WTC11 (cell line): Measurements from ENCODE around the gene SKAP1. TPM values are rescaled to one million over a fixed set of nuclear protein-coding genes. Genes with fewer than 3 reads are reported as not detected.

Source experiments
- ATAC-seq: fragments of 200-7000 bp; cut with Tn5 transposase; 2 replicates; pipeline ENCODE4 v1.10.0; 2021; ENCODE audit warnings: mild to moderate bottlenecking, moderate library complexity
- CTCF ChIA-PET: fragments of 300-600 bp; sonication (Branson Sonifier 250); formaldehyde crosslinking; loops from one replicate; lab custom pipeline; 2021; ENCODE audit warnings: antibody characterized with exemption; lab: Charles Lee
- POLR2A ChIA-PET: fragments of 350-600 bp; sonication (Branson Sonifier 250); formaldehyde crosslinking; loops from one replicate; lab custom pipeline; 2021; ENCODE audit warnings: antibody characterized with exemption; lab: Charles Lee
- DNase-seq: peaks from one replicate; pipeline ENCODE4 v3.0.0; 2021; ENCODE audit warnings: low spot score
- H3K27ac Mint-ChIP-seq: 2 replicates; pipeline ENCODE4 v1.8.0; 2021; ENCODE audit warnings: mixed read lengths
- H3K27me3 Mint-ChIP-seq: 2 replicates; pipeline ENCODE4 v1.8.0; 2021; ENCODE audit warnings: low read depth, mild to moderate bottlenecking, moderate library complexity, mixed read lengths
- H3K36me3 Mint-ChIP-seq: 2 replicates; pipeline ENCODE4 v1.8.0; 2021; ENCODE audit warnings: mixed read lengths
- H3K4me1 Mint-ChIP-seq: 2 replicates; pipeline ENCODE4 v1.8.0; 2022; ENCODE audit warnings: mixed read lengths
- H3K4me3 Mint-ChIP-seq: 2 replicates; pipeline ENCODE4 v1.8.0; 2021; ENCODE audit warnings: mild to moderate bottlenecking, moderate library complexity, mixed read lengths
- H3K9me3 Mint-ChIP-seq: 2 replicates; pipeline ENCODE4 v1.8.0; 2021; ENCODE audit warnings: mixed read lengths
- CDX4 ChIP-seq: fragments of 250-450 bp; sonication (Bioruptor Pico); IDR thresholded peaks from 2 replicates; pipeline ENCODE4 v1.9.0; 2021; ENCODE audit warnings: moderate library complexity, mild to moderate bottlenecking, inconsistent platforms, borderline replicate concordance
- CREM ChIP-seq: sonication (generic); formaldehyde crosslinking; IDR thresholded peaks from 2 replicates; pipeline ENCODE4 v1.8.1; 2022; ENCODE audit warnings: mild to moderate bottlenecking, missing genetic modification reagents, moderate library complexity
- EMX1 ChIP-seq: fragments of 250-450 bp; sonication (Bioruptor Pico); IDR thresholded peaks from 2 replicates; pipeline ENCODE4 v1.8.0; 2021; ENCODE audit warnings: mild to moderate bottlenecking
- ESRRA ChIP-seq: sonication (generic); formaldehyde crosslinking; IDR thresholded peaks from 2 replicates; pipeline ENCODE4 v1.8.1; 2022; ENCODE audit warnings: mild to moderate bottlenecking, missing genetic modification reagents, borderline replicate concordance
- FOXP1 ChIP-seq: sonication (generic); formaldehyde crosslinking; IDR thresholded peaks from 2 replicates; pipeline ENCODE4 v1.8.0; 2022; ENCODE audit warnings: missing genetic modification reagents, mild to moderate bottlenecking, moderate library complexity, borderline replicate concordance
- OVOL2 ChIP-seq: fragments of 250-450 bp; sonication (Bioruptor Pico); IDR thresholded peaks from 2 replicates; pipeline ENCODE4 v1.9.0; 2021; ENCODE audit warnings: mild to moderate bottlenecking, borderline replicate concordance
- ZMAT4 ChIP-seq: fragments of 250-450 bp; sonication (Bioruptor Pico); IDR thresholded peaks from 2 replicates; pipeline ENCODE4 v1.9.0; 2021; ENCODE audit warnings: mild to moderate bottlenecking
- ZNF232 ChIP-seq: sonication (generic); formaldehyde crosslinking; IDR thresholded peaks from 2 replicates; pipeline ENCODE4 v1.8.0; 2022; ENCODE audit warnings: mild to moderate bottlenecking, missing genetic modification reagents
- ZNF416 ChIP-seq: fragments of 250-450 bp; sonication (Bioruptor Pico); IDR thresholded peaks from 2 replicates; pipeline ENCODE4 v1.9.0; 2021; ENCODE audit warnings: mild to moderate bottlenecking, inconsistent platforms
- total RNA-seq: library from RNA; stranded (reverse); gene quantifications from 3 replicates; pipeline ENCODE4 v1.2.3, GENCODE V29; 2021
- TF ChIP-seq, protein P1 (sequence below): sonication (generic); formaldehyde crosslinking; IDR thresholded peaks from 2 replicates; pipeline ENCODE4 v1.8.1; 2023; ENCODE audit warnings: mild to moderate bottlenecking, missing genetic modification reagents, borderline replicate concordance
- TF ChIP-seq, protein P2 (sequence below): sonication (generic); formaldehyde crosslinking; IDR thresholded peaks from 2 replicates; pipeline ENCODE4 v1.8.0; 2022; ENCODE audit warnings: mild to moderate bottlenecking, missing genetic modification reagents
- TF ChIP-seq, protein P3 (sequence below): sonication (generic); formaldehyde crosslinking; IDR thresholded peaks from 2 replicates; pipeline ENCODE4 v1.8.1; 2023; ENCODE audit warnings: mild to moderate bottlenecking, missing genetic modification reagents
- TF ChIP-seq, protein P4 (sequence below): sonication (generic); formaldehyde crosslinking; IDR thresholded peaks from 2 replicates; pipeline ENCODE4 v1.8.1; 2022; ENCODE audit warnings: mild to moderate bottlenecking, moderate library complexity, missing genetic modification reagents

Gene SKAP1
- total RNA-seq, 1 experiment from 2014 or later, result not detected

DNA sequence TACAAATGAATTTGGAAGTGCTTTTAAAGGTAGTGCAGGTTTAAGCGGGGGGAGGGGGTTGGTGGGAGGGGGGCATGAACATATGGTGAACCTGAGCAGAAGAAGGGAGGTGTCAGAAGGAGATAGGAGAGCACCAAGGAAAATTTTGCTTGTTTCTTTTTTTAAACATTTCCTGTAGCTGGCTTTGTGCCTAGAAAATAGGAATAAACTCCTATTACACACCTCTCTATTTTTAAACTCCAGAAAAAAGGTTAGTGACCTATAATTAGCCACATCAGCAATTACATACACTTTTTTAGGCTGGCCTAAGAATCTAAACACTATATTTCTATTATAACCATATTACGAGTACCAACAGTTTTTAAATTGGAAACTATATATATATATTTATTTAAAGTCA lies 159.1 kb downstream of the SKAP1 start (continued):
- TF ChIP-seq, protein P1, sequence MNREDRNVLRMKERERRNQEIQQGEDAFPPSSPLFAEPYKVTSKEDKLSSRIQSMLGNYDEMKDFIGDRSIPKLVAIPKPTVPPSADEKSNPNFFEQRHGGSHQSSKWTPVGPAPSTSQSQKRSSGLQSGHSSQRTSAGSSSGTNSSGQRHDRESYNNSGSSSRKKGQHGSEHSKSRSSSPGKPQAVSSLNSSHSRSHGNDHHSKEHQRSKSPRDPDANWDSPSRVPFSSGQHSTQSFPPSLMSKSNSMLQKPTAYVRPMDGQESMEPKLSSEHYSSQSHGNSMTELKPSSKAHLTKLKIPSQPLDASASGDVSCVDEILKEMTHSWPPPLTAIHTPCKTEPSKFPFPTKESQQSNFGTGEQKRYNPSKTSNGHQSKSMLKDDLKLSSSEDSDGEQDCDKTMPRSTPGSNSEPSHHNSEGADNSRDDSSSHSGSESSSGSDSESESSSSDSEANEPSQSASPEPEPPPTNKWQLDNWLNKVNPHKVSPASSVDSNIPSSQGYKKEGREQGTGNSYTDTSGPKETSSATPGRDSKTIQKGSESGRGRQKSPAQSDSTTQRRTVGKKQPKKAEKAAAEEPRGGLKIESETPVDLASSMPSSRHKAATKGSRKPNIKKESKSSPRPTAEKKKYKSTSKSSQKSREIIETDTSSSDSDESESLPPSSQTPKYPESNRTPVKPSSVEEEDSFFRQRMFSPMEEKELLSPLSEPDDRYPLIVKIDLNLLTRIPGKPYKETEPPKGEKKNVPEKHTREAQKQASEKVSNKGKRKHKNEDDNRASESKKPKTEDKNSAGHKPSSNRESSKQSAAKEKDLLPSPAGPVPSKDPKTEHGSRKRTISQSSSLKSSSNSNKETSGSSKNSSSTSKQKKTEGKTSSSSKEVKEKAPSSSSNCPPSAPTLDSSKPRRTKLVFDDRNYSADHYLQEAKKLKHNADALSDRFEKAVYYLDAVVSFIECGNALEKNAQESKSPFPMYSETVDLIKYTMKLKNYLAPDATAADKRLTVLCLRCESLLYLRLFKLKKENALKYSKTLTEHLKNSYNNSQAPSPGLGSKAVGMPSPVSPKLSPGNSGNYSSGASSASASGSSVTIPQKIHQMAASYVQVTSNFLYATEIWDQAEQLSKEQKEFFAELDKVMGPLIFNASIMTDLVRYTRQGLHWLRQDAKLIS (CRISPR knock-in tag), result no peak
- no peak for TF ChIP-seq CDX4 (CRISPR knock-in tag)
- TF ChIP-seq ESRRA (CRISPR knock-in tag), result no peak

GRCh38 chr17:48269209-48269608 lies 160.8 kb downstream of the SKAP1 start:
- Mint-ChIP-seq H3K4me1 (peaks cover 10% of the 10 kb centered on the region), H3K27ac (no peak overlapping the region), H3K36me3 (no peaks in the 10 kb centered on the region), H3K9me3 (no peaks in the 10 kb centered on the region), H3K27me3 (no peaks in the 10 kb centered on the region), H3K4me3 (no peak overlapping the region)
- TF ChIP-seq OVOL2 (CRISPR knock-in tag), result no peak
- no peak for TF ChIP-seq FOXP1
- POLR2A ChIA-PET, result no interaction called here
- no peak for ATAC-seq
- no peak for DNase-seq
- CTCF ChIA-PET, result interaction anchor here (0.8 to 1.7 kb wide), 4 partner anchors 8 to 39 kb away, joined by 3 to 6 read pairs (median 4); no protein-coding TSS in a partner anchor

DNA sequence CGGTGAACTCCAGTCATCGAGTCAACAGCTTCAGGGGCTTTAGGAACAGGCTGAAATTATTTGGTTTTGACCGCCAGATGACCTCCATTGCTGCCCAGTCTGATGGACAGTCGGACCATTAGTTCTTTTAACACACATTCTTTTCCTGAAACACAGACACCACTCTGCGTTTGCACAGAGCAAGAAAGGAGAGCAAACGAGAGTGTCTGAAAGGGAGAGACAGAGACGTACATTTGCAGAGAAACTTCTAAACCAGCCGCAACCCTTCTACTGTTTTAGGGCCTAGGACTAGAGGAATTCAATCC lies 166.3 kb downstream of the SKAP1 start:
- CTCF ChIA-PET, result interaction anchor here (1.1 to 7.9 kb wide), 12 partner anchors 14 to 354 kb away, joined by 3 to 83 read pairs (median 8); no protein-coding TSS in a partner anchor
- no peaks in the 10 kb centered on the region for H3K27me3 Mint-ChIP-seq
- H3K9me3 Mint-ChIP-seq, result no peaks in the 10 kb centered on the region
- ATAC-seq (no peak), DNase-seq (no peak)
- H3K4me1 Mint-ChIP-seq, result peaks cover 40% of the 10 kb centered on the region
- H3K36me3 Mint-ChIP-seq, result no peaks in the 10 kb centered on the region
- no peak overlapping the region for H3K27ac Mint-ChIP-seq
- H3K4me3 Mint-ChIP-seq, result no peak overlapping the region
- POLR2A ChIA-PET, result no interaction called here
- no peak for TF ChIP-seq ZNF416 (CRISPR knock-in tag)
- TF ChIP-seq ZMAT4 (CRISPR knock-in tag), result no peak
- TF ChIP-seq, protein P2, sequence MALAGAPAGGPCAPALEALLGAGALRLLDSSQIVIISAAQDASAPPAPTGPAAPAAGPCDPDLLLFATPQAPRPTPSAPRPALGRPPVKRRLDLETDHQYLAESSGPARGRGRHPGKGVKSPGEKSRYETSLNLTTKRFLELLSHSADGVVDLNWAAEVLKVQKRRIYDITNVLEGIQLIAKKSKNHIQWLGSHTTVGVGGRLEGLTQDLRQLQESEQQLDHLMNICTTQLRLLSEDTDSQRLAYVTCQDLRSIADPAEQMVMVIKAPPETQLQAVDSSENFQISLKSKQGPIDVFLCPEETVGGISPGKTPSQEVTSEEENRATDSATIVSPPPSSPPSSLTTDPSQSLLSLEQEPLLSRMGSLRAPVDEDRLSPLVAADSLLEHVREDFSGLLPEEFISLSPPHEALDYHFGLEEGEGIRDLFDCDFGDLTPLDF (CRISPR knock-in tag), result no peak
- no peak for TF ChIP-seq CDX4 (CRISPR knock-in tag)
- TF ChIP-seq, protein P3, sequence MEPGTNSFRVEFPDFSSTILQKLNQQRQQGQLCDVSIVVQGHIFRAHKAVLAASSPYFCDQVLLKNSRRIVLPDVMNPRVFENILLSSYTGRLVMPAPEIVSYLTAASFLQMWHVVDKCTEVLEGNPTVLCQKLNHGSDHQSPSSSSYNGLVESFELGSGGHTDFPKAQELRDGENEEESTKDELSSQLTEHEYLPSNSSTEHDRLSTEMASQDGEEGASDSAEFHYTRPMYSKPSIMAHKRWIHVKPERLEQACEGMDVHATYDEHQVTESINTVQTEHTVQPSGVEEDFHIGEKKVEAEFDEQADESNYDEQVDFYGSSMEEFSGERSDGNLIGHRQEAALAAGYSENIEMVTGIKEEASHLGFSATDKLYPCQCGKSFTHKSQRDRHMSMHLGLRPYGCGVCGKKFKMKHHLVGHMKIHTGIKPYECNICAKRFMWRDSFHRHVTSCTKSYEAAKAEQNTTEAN, result no peak
- no peak for TF ChIP-seq ZNF232 (CRISPR knock-in tag)
- no peak for TF ChIP-seq EMX1 (CRISPR knock-in tag)
- no peak for TF ChIP-seq CREM (CRISPR knock-in tag)
- TF ChIP-seq, protein P4, sequence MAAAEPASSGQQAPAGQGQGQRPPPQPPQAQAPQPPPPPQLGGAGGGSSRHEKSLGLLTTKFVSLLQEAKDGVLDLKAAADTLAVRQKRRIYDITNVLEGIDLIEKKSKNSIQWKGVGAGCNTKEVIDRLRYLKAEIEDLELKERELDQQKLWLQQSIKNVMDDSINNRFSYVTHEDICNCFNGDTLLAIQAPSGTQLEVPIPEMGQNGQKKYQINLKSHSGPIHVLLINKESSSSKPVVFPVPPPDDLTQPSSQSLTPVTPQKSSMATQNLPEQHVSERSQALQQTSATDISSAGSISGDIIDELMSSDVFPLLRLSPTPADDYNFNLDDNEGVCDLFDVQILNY (CRISPR knock-in tag), result no peak
